Activated naive CD4-positive, alpha-beta T cell treated with Interleukin-2 at 50 U/mL for 16 hours (primary cell): ENCODE measurements around the gene TTC4.
"Not testable (repeated sequence)": the region's sequence is repeated elsewhere in the genome, so short reads cannot be mapped to it uniquely, and the experiment has no call there.

Experiments used
- DNase-seq: peaks from one replicate; pipeline ENCODE4 v3.0.0-alpha.2; 2020

The TTC4 gene

GRCh38 chr1:54754045-54754444 lies 38.4 kb downstream of the TTC4 start:
- DNase-seq, result no peak

GRCh38 chr1:54754486-54755285 lies 39.0 kb downstream of the TTC4 start:
- DNase-seq, result no peak

- DNase-seq, result no peak
Measured at GRCh38 chr1:54757833-54758232, 42.2 kb downstream of the TTC4 start.

GRCh38 chr1:54758678-54759348 lies 43.2 kb downstream of the TTC4 start:
- DNase-seq, result no peak

- no peak for DNase-seq
Measured at GRCh38 chr1:54763816-54764132, 48.1 kb downstream of the TTC4 start.

- peak; percentile 96 for DNase-seq
Measured at GRCh38 chr1:54764133-54764921, 48.7 kb downstream of the TTC4 start, which contains the start of gene PARS2. Gene PARS2, minus strand, starts transcription at chr1:54764523. Its CDS starts 5,362 bp downstream, at chr1:54759161.

GRCh38 chr1:54764922-54765561 lies 49.4 kb downstream of the TTC4 start:
- no peak for DNase-seq

GRCh38 chr1:54766726-54767125 lies 51.1 kb downstream of the TTC4 start:
- DNase-seq, result no peak

- DNase-seq, result no peak
Measured at GRCh38 chr1:54767526-54767925, 51.9 kb downstream of the TTC4 start.

GRCh38 chr1:54768093-54768492 lies 52.4 kb downstream of the TTC4 start:
- DNase-seq, result no peak

- no peak for DNase-seq
Measured at GRCh38 chr1:54772951-54773350, 57.3 kb downstream of the TTC4 start.

- DNase-seq, result no peak
Measured at GRCh38 chr1:54774820-54775498, 59.3 kb downstream of the TTC4 start.

GRCh38 chr1:54775828-54776721 lies 60.4 kb downstream of the TTC4 start:
- not testable (repeated sequence) for DNase-seq

GRCh38 chr1:54777011-54777410 lies 61.4 kb downstream of the TTC4 start:
- DNase-seq, result no peak

- no peak for DNase-seq
Measured at GRCh38 chr1:54777431-54777830, 61.8 kb downstream of the TTC4 start.

- no peak for DNase-seq
Measured at GRCh38 chr1:54781023-54781723, 65.5 kb downstream of the TTC4 start.

- no peak for DNase-seq
Measured at GRCh38 chr1:54782156-54782555, 66.5 kb downstream of the TTC4 start.

- no peak for DNase-seq
Measured at GRCh38 chr1:54782588-54782987, 66.9 kb downstream of the TTC4 start.

- DNase-seq, result no peak
Measured at GRCh38 chr1:54784066-54784465, 68.4 kb downstream of the TTC4 start.

- DNase-seq, result no peak
Measured at GRCh38 chr1:54786778-54787177, 71.1 kb downstream of the TTC4 start.

GRCh38 chr1:54787604-54788003 lies 71.9 kb downstream of the TTC4 start:
- no peak for DNase-seq
